Measurements from ENCODE around the gene KCTD1. TPM values are rescaled to one million over a fixed set of nuclear protein-coding genes. Genes with fewer than 3 reads are reported as not detected.

Gene KCTD1
- total RNA-seq, 1 donor from 2014 or later: 22.8 TPM

DNA sequence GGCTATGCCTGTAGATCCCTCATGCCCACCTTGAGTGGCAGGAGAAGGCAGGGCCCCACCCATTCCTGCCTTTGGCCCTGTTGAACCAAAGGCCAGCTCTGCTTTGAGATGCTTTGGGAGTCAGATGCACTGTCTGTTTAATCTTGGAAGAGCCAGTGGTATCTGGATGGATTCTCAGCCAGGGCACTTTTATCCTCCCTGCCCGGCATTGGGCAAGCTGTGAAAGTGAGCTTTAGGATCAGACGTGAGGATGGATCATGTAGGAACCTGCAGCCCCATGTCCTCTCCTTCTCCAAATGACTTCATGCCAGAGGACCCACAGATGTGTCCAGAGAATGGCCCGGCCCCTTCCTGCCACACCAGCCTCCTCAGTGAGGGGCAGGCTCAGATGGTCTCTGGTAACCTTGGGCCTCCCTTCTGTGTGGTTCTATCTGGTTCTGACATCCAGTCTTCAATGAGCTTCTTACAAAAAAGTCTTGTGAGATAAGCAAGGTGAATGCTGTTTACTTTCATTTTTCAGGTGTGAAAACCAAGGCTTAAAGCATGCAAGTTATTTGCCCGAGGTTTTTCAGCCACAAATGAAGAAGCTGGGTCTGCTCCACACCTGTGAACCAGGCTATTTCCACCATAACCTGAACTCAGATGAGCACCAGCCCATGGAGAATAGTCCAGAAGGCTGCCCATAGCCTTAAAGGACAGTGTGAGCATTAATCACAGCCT lies 123.8 kb downstream of the KCTD1 start:
- DNase-seq: no peak

GRCh38 chr18:26422472-26423162 lies 125.7 kb downstream of the KCTD1 start:
- no peak for DNase-seq

DNA sequence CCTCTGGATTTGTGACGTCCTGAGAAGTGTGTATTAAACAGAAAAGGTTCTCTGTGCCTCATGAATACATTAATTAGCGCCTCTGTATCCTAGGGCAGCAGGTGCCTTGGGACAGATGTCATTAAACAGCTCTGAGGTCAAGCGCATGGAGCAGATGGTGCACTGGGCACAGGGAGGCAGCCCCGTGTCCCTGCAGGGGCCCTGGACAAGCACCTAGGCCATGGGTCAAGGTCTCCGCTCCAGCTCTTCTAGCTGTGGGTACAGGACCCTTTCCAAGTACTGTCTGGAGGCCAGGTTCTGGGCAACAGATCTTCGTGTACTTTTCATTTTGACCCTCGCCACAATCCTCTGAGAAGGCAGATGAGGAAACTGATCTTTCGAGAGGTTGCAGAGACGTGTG lies 126.4 kb downstream of the KCTD1 start:
- no peak for DNase-seq

- no peak for DNase-seq
These were observed 126.8 kb downstream of the KCTD1 start for GRCh38 chr18:26421503-26421902.

- DNase-seq: no peak
These were observed 128.6 kb downstream of the KCTD1 start for GRCh38 chr18:26419746-26420145.

- DNase-seq: no peak
These were observed 130.1 kb downstream of the KCTD1 start for GRCh38 chr18:26418225-26418624.

GRCh38 chr18:26417190-26417589 lies 131.2 kb downstream of the KCTD1 start:
- no peak for DNase-seq

- DNase-seq: no peak
These were observed 131.7 kb downstream of the KCTD1 start for GRCh38 chr18:26416652-26417150.

GRCh38 chr18:26415631-26416030 lies 132.7 kb downstream of the KCTD1 start:
- no peak for DNase-seq

DNA sequence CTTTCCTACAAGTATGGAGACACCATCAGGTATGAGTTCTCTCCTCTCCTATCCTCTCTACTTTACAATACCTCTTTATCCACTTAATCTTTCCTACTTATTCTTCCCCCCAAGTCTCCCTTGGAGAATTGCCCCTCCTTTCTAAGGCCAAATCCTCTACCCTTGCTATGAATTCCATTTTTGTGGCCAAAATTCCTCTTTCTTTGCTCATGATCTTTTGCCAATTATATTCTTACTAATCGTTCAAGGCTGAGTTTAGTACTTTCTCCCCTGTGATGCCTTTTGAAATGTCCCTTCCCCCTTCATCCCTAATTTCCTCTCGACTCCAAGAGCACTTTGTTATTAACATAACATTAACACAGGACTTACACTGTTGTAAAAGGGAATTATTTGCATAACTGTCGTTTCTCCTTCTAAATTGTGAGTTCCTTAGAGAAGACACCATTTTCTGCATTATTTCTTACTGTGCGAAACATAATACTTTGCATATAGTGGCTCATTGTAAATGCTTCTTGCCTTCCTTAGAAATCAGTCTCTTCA lies 133.4 kb downstream of the KCTD1 start:
- DNase-seq: no peak

DNA sequence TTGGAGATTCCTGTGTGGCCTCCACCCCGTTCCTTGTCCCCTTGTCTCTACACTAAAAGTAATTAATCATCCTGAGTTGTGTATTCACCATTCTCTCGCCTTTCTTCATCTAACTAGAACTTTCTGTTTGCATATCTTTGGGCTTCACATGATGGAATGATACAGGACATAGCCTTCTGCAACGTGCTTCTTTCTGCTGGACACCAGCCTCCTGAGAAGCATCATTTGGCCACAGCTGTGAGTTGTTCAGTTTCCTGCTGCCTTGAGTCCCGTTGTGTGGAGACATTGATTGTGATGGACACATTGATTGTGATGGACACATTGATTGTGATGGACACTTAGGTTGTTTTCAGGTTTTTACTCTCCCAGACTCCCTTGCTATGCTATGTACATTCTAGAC lies 139.3 kb downstream of the KCTD1 start:
- no peak for DNase-seq

DNA sequence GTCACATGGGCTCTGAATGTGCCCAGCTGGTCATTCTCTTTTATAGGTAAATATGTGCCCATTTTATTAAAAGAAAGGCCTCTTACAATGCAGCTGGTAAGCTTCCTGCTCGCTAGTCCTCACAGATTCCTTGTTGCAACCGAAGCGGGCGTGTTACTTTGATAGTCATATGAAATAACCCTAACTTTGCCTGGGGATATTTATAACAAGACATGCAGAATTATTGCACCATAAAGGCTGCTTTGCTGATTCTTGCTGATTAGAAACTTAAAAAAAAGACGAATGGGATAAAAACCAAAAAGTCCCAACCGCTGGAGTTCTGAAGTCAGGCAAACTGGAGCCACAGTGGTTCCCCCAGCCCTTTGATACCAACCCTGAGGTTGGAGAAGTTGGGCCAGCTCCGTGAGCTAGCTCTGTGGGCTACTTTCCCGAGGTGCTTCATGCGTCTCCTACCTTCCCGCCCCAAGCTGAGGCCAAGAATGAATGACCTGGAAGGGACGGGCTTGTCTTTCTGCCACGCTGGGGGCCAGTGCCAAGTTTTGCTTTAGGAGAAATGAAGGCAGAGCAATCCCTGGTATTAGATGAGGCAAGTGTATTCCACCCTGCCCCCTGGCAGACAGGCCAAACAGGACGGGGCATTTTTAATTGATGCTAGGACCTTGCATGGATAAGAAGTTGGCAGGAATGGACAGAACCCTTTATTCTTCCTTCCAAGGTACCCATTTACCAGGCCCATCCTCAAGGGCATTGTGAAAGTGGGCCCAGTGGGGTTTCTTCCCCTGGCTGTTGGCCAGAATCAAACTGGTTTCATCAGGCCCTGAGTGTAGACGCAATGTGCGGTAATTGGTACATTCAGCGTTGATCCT lies 140.4 kb downstream of the KCTD1 start:
- no peak for DNase-seq

DNA sequence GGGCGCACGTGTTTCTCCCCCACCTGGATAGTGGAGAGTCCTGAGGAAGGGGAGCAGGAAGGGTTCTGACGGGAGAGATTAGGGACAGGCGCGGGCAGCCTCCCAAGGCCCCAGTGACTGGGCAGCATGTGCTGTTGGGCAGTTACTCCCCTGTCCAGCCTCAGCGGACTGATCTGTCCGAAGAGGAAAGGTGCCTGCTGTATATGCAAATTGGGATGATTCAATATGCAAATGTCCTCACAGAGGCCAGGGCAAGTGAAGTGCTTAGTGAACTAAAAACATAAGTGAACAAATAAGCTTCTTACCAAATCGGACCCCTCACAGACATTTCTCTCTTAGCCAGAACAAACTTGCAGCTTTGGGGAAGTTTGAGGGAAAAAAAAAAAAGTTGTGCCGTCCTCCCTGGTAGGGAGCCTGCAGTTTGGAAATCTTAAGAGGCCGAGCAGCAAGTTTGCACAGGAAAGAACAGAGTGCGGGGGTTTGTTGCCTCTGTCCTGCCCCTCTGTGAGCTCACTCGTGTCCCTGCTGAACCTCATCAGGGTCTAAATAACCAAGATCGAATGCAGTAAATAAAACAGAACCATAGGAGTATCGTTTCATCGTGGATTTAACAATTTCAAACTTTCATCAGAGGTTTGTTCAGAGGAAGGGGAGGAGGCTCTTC lies 141.4 kb downstream of the KCTD1 start:
- no peak for DNase-seq

- DNase-seq: no peak
These were observed 142.0 kb downstream of the KCTD1 start for GRCh38 chr18:26406324-26406723.

GRCh38 chr18:26405190-26405801 lies 143.1 kb downstream of the KCTD1 start:
- peak; percentile 3 for DNase-seq

Small RNAs within 50 kb of the gene (small RNA-seq; reads per million reads assigned to genes)
- not detected for gene MIR8057
